ENCODE results near the gene ADCY9. TPM values are rescaled to one million over a fixed set of nuclear protein-coding genes. Genes with fewer than 3 reads are reported as not detected.

The ADCY9 gene
- total RNA-seq, 1 donor from 2014 or later: 26.9 TPM

- H3K27me3 Mint-ChIP-seq (ENCODE audit: unreplicated experiment): no peaks in the 10 kb centered on the region
- no peaks in the 10 kb centered on the region for H3K36me3 Mint-ChIP-seq (ENCODE audit: unreplicated experiment)
- no peaks in the 10 kb centered on the region for H3K9me3 Mint-ChIP-seq (ENCODE audit: unreplicated experiment)
- DNase-seq (ENCODE audit: extremely low spot score, unreplicated experiment): no peak
- H3K4me3 Mint-ChIP-seq (ENCODE audit: unreplicated experiment): no peak overlapping the region
- H3K4me1 Mint-ChIP-seq (ENCODE audit: unreplicated experiment): peaks cover 54% of the 10 kb centered on the region
- TF ChIP-seq CTCF (IDR thresholded peaks at IDR 0.05): no peak
- H3K27ac Mint-ChIP-seq (ENCODE audit: unreplicated experiment): no peak overlapping the region
Measured at GRCh38 chr16:4017807-4018206, 98.4 kb downstream of the ADCY9 start.

GRCh38 chr16:4016658-4017057 lies 99.6 kb downstream of the ADCY9 start:
- no peaks in the 10 kb centered on the region for H3K9me3 Mint-ChIP-seq (ENCODE audit: unreplicated experiment)
- H3K27ac Mint-ChIP-seq (ENCODE audit: unreplicated experiment): no peak overlapping the region
- no peaks in the 10 kb centered on the region for H3K27me3 Mint-ChIP-seq (ENCODE audit: unreplicated experiment)
- no peak for DNase-seq (ENCODE audit: extremely low spot score, unreplicated experiment)
- peaks cover 62% of the 10 kb centered on the region for H3K4me1 Mint-ChIP-seq (ENCODE audit: unreplicated experiment)
- TF ChIP-seq CTCF (IDR thresholded peaks at IDR 0.05): no peak
- no peak overlapping the region for H3K4me3 Mint-ChIP-seq (ENCODE audit: unreplicated experiment)
- H3K36me3 Mint-ChIP-seq (ENCODE audit: unreplicated experiment): no peaks in the 10 kb centered on the region

- peaks cover 62% of the 10 kb centered on the region for H3K4me1 Mint-ChIP-seq (ENCODE audit: unreplicated experiment)
Measured at GRCh38 chr16:4016005-4016352, 100.3 kb downstream of the ADCY9 start.

GRCh38 chr16:4015275-4016004 lies 100.8 kb downstream of the ADCY9 start:
- H3K4me3 Mint-ChIP-seq (ENCODE audit: unreplicated experiment): no peak overlapping the region
- peaks cover 66% of the 10 kb centered on the region for H3K4me1 Mint-ChIP-seq (ENCODE audit: unreplicated experiment)
- TF ChIP-seq CTCF (IDR thresholded peaks at IDR 0.05): no peak
- no peak for DNase-seq (ENCODE audit: extremely low spot score, unreplicated experiment)
- H3K36me3 Mint-ChIP-seq (ENCODE audit: unreplicated experiment): no peaks in the 10 kb centered on the region
- H3K27ac Mint-ChIP-seq (ENCODE audit: unreplicated experiment): peak overlapping the region; percentile 23
- H3K9me3 Mint-ChIP-seq (ENCODE audit: unreplicated experiment): no peaks in the 10 kb centered on the region
- H3K27me3 Mint-ChIP-seq (ENCODE audit: unreplicated experiment): no peaks in the 10 kb centered on the region

More at GRCh38 chr16:4016005-4016352, 100.3 kb downstream of the ADCY9 start:
- no peak for TF ChIP-seq CTCF (IDR thresholded peaks at IDR 0.05)
- no peak overlapping the region for H3K27ac Mint-ChIP-seq (ENCODE audit: unreplicated experiment)
- H3K9me3 Mint-ChIP-seq (ENCODE audit: unreplicated experiment): no peaks in the 10 kb centered on the region
- H3K4me3 Mint-ChIP-seq (ENCODE audit: unreplicated experiment): no peak overlapping the region
- no peaks in the 10 kb centered on the region for H3K27me3 Mint-ChIP-seq (ENCODE audit: unreplicated experiment)
- no peak for DNase-seq (ENCODE audit: extremely low spot score, unreplicated experiment)
- no peaks in the 10 kb centered on the region for H3K36me3 Mint-ChIP-seq (ENCODE audit: unreplicated experiment)

GRCh38 chr16:4011940-4012629 lies 104.2 kb downstream of the ADCY9 start:
- H3K27me3 Mint-ChIP-seq (ENCODE audit: unreplicated experiment): no peaks in the 10 kb centered on the region
- no peaks in the 10 kb centered on the region for H3K9me3 Mint-ChIP-seq (ENCODE audit: unreplicated experiment)
- H3K27ac Mint-ChIP-seq (ENCODE audit: unreplicated experiment): peak overlapping the region; percentile 97
- TF ChIP-seq CTCF (IDR thresholded peaks at IDR 0.05): no peak
- H3K4me1 Mint-ChIP-seq (ENCODE audit: unreplicated experiment): peaks cover 62% of the 10 kb centered on the region
- no peaks in the 10 kb centered on the region for H3K36me3 Mint-ChIP-seq (ENCODE audit: unreplicated experiment)
- DNase-seq (ENCODE audit: extremely low spot score, unreplicated experiment): no peak
- H3K4me3 Mint-ChIP-seq (ENCODE audit: unreplicated experiment): peak overlapping the region; percentile 8
